Liver (tissue), 3 donors: ENCODE data around the gene RELN.

Experiments
- GABPA ChIP-seq, 2 donors: IDR thresholded peaks in 1 of 2; conservative IDR thresholded peaks in 1 of 2; 2 replicates each; pipeline ENCODE4 v1.6.1; 2016; ENCODE audit warnings: antibody characterized with exemption in 2 of 2, mild to moderate bottlenecking in 1 of 2, moderate library complexity in 1 of 2
- JUND ChIP-seq, 2 donors: IDR thresholded peaks; 2 replicates each; pipeline ENCODE4 v1.6.1; 2016; ENCODE audit warnings: antibody characterized with exemption in 2 of 2
- NR2F2 ChIP-seq: IDR thresholded peaks from 2 replicates; pipeline ENCODE4 v1.6.1; 2016; ENCODE audit warnings: antibody characterized with exemption
- RAD21 ChIP-seq, 2 donors: IDR thresholded peaks; 2 replicates each; pipeline ENCODE4 v1.6.1; 2016; ENCODE audit warnings: antibody characterized with exemption in 2 of 2, mild to moderate bottlenecking in 2 of 2
- RXRA ChIP-seq, 2 donors: IDR thresholded peaks; 2 replicates each; pipeline ENCODE4 v1.6.1; 2017 to 2018; ENCODE audit warnings: antibody characterized with exemption in 2 of 2, mild to moderate bottlenecking in 1 of 2
- TAF1 ChIP-seq: conservative IDR thresholded peaks from 2 replicates; pipeline ENCODE4 v1.6.1; 2016; ENCODE audit warnings: antibody characterized with exemption, mild to moderate bottlenecking
- TF ChIP-seq, protein P1 (sequence below): fragments of 150-350 bp; IDR thresholded peaks from 2 replicates; pipeline ENCODE4 v1.5.1; 2017; ENCODE audit warnings: improper control_type of control experiment, low read depth, low read length; ENCODE audit not compliant: missing input control
- TF ChIP-seq, protein P2 (sequence below): IDR thresholded peaks from 2 replicates; pipeline ENCODE4 v1.6.1; 2016; ENCODE audit warnings: antibody characterized with exemption
- TF ChIP-seq, protein P3 (sequence below): IDR thresholded peaks from 2 replicates; pipeline ENCODE4 v1.6.1; 2016; ENCODE audit warnings: antibody characterized with exemption
- donor health status: healthy.
- donor health status: healthy.

DNA sequence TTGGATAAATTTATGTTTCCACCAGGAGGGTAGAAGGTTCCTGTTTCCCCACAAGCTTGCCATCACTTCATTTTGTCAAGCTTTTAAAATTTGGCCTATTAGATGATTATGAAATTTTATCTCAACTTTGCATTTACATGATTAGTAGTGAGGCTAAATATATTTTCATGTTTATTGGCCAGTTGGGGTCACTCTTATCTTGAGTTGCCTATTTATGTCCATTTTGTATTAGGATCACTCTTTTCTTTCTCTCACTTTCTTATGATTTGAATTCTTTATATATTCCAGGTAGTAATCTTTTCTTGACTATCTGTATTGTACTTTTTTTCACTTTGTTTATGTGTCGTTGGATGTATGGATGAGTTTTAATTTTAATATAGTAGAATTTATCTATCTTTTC lies 324.9 kb downstream of the RELN start:
- TF ChIP-seq NR2F2 (no peak), RXRA (IDR thresholded peaks at IDR 0.05) (no peak), GABPA (IDR thresholded peaks at IDR 0.05 in 1 of 2, conservative IDR thresholded peaks at IDR 0.05 in 1 of 2) (no peak), JUND (IDR thresholded peaks at IDR 0.05) (no peak), RAD21 (IDR thresholded peaks at IDR 0.05) (peak in 1 of 2 donors; percentile 56), TAF1 (no peak)
- TF ChIP-seq, protein P1, sequence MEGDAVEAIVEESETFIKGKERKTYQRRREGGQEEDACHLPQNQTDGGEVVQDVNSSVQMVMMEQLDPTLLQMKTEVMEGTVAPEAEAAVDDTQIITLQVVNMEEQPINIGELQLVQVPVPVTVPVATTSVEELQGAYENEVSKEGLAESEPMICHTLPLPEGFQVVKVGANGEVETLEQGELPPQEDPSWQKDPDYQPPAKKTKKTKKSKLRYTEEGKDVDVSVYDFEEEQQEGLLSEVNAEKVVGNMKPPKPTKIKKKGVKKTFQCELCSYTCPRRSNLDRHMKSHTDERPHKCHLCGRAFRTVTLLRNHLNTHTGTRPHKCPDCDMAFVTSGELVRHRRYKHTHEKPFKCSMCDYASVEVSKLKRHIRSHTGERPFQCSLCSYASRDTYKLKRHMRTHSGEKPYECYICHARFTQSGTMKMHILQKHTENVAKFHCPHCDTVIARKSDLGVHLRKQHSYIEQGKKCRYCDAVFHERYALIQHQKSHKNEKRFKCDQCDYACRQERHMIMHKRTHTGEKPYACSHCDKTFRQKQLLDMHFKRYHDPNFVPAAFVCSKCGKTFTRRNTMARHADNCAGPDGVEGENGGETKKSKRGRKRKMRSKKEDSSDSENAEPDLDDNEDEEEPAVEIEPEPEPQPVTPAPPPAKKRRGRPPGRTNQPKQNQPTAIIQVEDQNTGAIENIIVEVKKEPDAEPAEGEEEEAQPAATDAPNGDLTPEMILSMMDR, result no peak
- TF ChIP-seq, protein P2, sequence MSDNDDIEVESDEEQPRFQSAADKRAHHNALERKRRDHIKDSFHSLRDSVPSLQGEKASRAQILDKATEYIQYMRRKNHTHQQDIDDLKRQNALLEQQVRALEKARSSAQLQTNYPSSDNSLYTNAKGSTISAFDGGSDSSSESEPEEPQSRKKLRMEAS, result no peak
- TF ChIP-seq, protein P3, sequence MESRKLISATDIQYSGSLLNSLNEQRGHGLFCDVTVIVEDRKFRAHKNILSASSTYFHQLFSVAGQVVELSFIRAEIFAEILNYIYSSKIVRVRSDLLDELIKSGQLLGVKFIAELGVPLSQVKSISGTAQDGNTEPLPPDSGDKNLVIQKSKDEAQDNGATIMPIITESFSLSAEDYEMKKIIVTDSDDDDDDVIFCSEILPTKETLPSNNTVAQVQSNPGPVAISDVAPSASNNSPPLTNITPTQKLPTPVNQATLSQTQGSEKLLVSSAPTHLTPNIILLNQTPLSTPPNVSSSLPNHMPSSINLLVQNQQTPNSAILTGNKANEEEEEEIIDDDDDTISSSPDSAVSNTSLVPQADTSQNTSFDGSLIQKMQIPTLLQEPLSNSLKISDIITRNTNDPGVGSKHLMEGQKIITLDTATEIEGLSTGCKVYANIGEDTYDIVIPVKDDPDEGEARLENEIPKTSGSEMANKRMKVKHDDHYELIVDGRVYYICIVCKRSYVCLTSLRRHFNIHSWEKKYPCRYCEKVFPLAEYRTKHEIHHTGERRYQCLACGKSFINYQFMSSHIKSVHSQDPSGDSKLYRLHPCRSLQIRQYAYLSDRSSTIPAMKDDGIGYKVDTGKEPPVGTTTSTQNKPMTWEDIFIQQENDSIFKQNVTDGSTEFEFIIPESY, result no peak
